Ammon's horn (tissue), 1 donor: ENCODE measurements around the gene ADH7.
A peak's percentile ranks its signal among the peaks of the same experiment; 100 is the strongest.
"Not testable (repeated sequence)": the region's sequence is repeated elsewhere in the genome, so short reads cannot be mapped to it uniquely, and the experiment has no call there.

Experiments used
- DNase-seq: peaks from one replicate; pipeline ENCODE4 v3.0.0-alpha.2; 2016; ENCODE audit warnings: low spot score

ADH7 gene

DNA sequence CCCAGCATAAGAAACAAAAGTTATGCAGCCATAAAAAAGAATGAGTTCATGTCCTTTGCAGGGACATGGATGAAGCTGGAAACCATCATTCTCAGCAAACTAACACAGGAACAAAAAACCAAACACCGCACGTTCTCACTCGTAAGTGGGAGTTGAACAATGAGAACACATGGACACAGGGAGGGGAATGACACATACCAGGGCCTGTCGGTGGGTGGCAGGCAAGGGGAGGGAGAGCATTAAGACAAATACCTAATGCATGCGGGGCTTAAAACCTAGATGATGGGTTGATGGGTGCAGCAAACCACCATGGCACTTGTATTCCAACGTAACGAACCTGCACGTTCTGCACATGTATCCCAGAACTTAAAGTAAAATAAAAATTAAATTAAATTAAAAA, 19.4 kb downstream of the ADH7 start:
- peak; percentile 14 for DNase-seq

DNA sequence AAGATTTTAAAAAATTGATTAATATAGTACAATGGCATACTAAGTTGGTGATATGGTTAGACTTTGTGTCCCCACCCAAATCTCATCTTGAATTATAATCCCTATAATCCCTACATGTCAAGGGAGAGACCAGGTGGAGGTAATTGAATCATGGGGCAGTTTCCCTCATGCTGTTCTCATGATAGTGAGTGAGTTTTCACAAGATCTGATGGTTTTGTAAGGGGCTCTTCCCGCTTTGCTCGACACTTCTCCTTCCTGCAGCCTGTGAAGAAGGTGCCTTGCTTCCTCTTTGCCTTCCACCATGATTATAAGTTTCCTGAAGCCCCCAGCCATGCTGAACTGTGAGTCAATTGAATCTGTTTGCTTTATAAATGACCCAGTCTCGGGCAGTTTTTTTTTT, 20.2 kb downstream of the ADH7 start:
- not testable (repeated sequence) for DNase-seq

DNA sequence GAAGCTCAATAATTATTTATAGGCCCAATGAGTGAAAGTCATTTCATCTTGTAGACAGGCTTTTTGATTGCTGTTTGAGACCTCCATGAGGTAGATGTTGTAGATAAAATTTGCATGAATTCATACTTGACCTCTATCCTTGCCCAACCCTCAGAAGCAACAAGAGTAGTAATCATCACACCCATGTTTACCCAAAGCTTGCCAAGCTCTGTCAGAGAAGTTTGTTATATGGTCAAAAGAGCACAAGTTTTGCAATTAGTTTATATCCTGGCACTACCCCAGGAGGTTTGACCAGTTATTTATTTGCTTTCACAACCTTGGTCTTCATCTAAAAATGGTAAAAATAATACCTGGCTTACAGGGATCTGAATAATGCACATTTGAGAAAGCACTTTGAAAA, 20.7 kb downstream of the ADH7 start:
- DNase-seq: no peak

DNA sequence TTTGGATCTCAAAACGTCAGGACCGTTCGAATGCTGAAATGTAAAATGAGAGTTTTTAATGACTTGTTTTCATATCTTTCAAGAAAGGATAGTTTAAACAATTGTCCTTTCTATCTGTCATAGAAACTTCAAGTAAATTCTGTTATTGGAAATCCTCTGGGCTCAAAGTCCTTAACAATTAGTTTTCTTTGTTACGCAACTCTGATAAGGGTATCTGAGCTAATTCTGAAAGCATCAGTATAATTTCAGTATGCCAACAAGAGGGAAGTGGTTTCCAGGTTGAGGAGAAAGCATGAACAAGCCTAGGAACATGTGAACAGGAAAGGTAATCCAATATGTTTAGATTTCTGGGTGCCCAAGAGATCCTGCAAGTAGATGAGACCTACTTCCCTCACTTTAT, 22.0 kb downstream of the ADH7 start:
- DNase-seq: no peak

DNA sequence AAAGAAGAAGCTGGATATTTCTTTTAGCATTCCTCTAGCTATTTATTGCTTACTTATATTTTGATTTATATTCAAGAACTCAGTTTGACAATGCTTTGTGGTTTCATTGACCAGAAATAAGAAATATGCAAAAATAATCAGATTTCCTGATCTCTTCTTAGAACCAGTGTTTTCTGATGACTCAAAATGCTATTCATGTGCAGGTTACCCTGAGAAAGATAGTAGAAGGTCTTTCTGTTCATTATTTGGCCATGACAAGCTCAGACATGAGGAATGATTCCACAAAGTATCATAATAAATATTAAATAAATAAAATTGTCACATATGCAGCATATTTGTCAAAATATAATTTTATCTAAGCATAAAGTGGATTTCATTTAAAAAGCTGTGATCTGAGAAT, 24.1 kb downstream of the ADH7 start:
- no peak for DNase-seq

DNA sequence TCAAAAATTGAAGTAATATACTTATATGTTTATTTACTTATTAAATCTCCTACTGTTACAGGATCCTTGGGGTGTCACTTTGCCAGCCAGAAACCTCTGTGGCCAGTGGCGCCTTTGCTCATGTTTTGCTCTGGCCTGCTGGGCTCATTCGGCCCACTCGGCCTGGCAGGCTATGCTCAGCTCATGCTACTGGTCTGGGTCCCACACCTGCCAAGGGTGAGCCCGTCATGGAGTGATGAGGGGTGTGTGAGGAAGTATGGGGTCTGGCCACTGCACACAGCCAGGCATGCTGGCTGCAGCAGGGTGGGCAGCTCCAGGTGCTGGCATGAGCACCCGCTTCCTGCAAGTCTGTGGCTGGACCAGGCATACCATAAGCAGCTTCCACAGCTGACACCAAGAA, 25.1 kb downstream of the ADH7 start:
- DNase-seq: no peak

DNA sequence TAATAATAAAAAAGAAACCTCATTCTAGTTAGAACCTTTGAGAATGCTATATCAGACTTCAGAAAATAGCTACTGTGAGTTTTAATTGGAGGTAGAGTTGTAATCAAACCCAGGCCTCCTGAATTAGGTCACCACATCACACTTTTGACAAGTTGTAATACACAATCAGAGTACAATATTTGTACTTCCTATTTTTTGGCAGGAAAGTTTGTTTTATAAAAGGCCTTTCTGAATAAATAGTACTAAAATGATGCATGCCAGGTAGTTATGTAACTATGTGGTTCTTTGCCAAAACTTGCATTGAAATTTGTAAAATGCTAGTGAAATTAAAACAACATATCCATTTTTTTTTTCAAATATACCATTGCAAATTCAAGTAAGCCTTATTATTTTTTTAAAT, 26.8 kb downstream of the ADH7 start:
- no peak for DNase-seq

DNA sequence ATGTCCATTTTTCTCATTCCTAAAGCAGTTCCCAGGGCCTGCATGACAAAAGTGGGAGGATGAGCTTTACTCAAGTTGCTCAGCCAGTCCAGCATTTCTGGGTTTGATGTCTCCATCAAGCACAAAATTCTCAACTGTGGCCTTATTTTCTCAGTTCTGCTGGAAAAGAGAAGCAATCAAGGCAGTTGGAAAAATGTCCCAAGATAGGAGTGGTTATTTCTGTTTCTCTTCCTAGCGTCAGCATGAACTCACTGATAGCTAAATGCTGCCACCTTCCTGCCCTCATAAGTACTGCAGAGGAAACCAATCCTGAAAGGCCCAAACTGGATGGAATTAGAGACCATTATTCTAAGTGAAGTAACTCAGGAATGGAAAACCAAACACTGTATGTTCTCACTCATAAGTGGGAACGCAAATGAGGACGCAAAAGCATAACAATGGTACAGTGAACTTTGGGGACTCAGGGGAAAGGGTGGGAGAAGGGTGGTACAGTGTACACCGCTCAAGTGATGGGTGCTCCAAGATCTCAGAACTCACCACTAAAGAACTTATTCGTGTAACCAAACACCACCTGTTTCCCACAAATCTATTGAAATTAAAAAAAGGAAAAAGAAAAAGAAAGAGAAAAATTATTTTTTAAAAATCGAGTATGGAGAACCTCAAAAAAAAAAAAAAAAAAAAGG, 29.6 kb downstream of the ADH7 start:
- DNase-seq: peak; percentile 83

DNA sequence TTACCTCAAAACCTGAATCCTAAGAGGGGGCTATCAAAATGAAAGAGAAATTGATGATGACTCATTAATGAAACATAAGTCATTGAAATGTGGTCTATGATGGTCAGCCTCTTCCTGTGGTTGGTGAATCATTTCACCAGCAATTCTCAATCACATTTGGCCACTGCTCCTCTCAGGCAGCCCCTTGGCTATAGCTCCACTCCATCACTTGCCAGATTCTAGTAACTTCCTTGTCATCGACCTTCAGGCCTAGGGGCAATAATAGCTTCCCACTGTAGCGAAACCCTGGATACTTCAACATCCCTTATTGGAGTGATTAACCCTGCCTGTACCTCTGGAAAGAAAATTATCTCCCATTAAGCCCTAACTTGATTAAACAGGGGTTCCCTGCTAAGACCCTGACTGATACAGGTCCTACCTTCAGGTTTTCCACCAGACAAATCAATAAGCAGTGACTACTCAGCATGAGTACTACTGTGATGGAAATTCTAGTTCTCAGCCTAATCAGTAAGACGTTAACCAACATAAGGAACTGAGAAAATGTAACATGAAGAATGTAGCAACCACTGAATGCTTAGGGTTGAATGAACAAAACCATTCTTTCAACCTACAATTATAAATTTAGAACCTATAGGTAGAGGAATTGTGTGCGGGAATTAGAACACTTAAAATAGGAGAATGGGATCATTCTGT, 30.4 kb downstream of the ADH7 start:
- no peak for DNase-seq

DNA sequence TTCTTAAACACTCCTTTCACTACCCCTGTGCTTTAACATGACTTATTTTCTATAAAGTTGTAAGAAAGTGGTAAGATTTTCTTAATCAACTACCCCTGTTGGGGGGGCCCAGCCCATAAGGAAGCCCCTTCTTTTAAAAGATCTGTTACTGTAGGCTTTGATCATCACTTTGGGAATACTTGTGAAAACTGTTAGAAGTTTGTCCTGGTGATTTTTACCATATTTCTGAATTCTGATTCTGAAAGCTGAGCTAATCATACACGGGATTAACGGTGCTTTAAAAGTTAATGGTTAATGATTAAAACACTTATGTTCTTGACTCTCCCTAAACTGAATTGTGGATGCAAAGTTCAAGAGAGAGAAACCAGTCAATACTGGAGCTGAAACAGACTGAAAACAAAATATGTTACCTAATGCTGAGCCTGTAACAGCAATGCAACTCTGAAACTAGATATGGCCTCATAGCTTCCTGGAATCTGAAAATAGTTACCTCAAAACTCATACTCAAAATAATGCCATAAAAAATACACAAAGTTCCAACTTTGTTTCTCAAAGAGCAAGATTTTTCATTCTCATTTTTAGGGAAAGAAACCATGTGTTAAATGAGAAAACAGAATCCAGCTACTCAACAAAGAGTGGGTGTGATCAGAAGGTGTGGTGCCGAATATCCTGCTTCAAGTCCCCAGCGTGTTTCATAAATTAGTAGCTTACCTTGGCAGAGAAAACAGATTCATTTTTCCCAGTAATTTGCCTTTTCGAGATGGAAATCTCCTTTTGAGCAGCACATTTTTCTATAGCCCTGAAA, 31.6 kb downstream of the ADH7 start:
- DNase-seq: no peak

DNA sequence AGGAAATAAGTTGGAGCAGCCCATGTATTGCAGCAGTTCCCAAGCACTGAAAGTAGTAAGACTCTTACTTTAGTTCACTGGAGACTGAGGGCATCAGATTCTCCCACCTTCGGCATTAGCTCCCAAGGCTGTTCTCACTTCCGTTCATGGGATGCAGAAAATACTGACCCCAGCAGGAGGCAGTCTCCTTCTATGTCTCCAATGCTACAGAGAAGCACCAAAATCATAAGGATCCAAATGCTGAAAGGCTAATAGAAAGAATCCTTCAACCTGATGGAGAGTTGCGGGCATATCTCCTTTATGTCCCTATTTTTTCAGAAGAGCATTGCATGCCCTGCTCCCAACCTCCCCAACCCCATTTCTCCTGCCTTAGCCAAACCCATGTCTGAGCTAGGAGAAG, 32.4 kb downstream of the ADH7 start:
- no peak for DNase-seq

DNA sequence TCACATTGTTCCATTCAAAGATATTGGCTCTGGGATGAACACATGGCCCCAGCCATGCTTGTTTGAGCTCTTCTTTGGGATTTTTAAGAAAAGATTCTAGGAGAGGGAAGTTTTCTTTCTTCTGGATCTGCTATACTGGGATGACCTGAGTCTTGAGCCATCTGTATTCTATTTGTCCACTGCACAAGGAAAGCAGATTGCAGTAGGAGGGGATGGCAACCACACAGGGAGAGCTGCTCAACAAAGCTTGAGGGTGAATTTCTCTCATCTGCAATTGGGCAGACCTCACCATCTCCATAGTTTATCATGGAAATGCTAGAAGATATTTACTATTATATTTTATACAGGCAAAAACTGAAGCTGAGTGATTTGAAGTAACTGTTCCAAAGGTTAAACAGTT, 34.3 kb downstream of the ADH7 start:
- DNase-seq: no peak

DNA sequence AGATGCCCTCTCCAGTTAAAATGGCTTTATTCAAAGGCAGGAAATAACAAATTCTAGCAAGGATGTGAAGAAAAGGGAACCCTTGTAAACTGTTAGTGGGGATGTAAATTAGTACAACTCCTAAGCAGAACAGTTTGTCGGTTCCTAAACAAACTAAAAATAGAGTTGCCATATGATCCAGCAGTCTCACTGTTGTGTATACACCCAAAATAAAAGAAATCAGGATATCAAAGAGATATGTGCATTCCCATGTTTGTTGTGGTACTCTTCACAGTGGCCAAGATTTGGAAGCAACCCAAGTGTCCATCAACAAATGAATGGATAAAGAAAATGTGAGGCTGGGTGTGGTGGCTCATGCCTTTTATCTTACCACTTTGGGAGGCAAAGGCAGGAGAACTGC, 36.1 kb downstream of the ADH7 start:
- DNase-seq: no peak

DNA sequence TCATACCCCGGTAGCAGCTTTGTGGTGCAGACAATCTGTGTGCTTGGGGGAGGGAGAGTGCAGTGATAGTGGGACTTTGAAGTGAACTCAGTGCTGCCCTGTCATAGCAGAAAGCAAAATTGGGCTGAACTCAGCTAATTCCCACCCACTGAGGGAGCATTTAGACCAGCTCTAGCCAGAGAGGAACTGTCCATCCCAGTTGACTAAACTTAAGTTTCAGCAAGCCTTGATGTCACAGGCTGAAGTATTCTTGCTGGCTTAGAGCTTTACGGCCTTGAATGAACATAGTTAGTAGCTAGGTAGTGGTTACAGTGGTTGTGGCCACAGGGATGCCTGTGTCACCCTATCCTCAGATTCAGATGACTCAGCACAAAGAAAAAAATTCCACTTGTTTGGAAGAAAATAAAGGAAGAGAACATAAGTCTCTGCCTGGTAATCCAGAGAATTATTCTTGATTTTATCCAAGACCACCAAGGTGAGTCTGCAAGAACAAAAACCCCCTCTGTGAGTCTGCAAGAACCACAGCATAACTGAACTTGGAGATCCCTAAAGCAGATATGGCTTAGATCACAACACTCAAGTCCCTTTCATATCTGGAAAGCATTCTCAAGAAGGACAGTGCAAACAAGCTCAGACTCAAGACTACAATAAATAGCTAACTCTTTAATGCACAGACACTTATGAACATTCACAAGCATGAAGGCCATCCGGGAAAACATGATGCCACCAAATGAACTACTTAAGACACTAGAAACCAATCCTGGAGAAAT, 39.4 kb downstream of the ADH7 start:
- DNase-seq: no peak

DNA sequence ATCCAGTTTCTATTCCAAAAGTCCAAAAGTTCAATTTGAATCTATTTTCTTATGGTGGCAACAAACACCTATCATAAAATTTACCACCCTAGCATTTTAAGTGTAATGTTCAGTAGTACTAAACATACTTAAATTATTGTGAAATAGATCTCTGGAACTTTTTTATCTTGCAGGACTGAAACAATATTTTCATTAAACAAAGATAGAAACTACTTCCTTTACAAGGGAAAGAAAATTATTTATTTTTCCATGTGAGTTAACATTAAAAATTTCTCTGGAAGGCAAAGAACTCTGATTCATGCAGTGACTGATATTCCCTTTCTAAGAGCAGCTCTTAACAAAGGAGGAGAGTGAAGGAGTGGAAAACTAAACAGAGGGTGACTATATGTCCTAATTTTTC, 40.2 kb downstream of the ADH7 start:
- DNase-seq: no peak

DNA sequence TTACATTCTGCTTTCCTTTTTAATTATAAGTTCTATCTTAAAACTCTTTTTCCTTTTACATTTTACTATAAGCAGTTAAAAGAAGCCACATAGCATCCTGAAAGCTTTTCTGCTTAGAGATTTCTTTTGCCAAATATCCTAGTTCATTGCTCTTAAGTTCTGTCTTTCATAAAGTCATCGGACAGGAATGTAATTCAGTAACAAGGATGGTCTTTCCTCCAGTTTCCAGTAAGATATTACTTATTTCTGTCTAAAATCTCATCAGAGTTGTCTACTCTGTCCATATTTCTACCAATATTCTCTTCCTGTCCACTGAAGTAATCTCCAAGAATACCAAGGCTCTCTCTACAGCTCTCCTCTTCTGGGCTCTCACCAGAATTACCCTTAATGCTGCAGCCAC, 45.1 kb downstream of the ADH7 start:
- DNase-seq: no peak

DNA sequence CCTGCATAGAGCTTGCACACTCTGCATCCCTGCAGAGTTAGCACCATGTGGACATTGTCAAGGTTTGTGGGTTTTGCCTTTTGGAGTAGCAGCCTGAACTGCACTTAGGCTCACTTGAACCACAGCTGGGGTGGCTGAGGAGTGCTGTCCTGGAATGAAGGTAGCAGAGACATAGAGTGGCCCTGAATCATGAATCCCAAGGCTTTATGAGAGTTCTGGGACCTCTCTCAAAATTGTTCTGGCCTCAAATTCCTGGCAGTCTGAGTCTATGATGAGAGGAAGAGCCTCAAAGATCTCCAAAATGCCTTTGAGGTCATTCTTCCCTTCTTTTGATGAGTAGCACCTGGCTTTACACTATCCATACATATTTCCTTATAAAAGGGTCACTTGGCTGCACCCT, 45.5 kb downstream of the ADH7 start:
- DNase-seq: no peak

DNA sequence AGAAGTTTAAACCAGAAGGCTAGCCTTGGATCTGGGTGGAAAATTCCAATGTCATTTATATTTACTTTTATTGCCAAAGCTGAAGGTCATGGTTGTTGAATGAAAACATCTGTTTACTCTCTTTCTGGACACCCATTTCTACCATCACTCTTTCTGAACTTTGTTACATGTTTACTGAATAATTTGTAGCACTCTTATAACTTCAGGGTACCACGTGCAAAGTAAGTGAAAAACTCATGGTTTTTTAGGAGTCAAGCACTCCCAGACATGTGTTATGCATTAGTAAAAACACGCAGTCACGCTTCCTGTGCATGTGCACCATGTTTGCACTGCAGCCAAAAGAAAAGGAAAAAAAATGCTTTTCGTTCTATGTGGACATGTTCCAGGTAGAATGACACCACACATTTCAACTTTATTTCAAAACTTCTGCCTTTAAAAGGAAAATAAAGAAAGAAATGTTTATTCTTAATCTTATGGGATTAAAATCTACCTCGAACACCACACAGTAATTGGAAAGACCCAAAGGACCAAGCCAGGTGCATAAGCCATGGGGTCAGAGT, 51.2 kb downstream of the ADH7 start:
- DNase-seq: no peak

DNA sequence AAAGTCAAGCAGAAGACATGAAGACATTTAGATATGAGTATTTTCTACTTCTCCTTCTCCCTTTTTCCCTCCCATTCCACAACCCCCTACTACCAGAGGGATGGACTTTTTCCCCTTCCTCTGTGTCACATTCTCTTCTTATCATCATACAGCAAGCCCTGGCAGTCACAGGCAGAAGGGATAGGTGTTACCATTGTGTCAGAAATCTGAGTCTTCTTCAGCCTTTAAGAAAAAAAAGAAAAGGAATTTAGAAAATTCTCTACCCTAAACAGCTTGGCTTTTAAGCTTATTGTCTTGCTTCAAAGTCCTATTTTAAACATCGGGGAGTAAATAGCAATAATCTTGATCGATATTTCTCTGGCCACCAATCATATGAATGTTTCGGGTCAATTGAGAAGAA, 51.7 kb downstream of the ADH7 start:
- no peak for DNase-seq

DNA sequence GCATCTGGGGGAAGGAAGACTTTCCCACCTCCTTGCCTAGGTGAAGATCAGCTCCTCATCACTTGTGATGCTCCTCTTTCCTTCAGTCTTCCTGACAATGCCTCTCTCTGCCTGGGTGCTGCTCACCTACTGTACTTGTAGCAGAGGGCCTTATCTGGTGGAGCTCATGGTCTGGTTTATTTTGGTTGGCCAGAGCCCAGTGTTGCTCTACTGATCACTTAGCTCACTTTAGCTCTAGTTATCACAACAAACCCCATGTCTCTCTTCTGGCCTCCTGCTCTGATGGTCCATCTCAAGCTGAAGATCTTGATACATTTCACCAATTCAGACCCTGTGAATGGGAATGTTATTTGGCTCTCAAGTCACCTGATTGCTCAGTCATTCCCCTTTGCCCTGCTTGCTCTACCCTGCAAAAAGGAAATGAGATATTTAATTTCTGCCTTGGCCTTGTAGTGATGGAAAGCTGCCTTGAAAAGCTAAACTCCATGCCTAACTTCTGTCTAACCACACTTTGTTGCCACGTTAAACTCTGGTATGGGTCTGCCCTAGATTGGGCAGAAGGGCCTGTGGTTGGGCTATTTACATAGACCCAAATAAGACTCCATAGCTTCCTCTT, 52.3 kb downstream of the ADH7 start:
- no peak for DNase-seq

DNA sequence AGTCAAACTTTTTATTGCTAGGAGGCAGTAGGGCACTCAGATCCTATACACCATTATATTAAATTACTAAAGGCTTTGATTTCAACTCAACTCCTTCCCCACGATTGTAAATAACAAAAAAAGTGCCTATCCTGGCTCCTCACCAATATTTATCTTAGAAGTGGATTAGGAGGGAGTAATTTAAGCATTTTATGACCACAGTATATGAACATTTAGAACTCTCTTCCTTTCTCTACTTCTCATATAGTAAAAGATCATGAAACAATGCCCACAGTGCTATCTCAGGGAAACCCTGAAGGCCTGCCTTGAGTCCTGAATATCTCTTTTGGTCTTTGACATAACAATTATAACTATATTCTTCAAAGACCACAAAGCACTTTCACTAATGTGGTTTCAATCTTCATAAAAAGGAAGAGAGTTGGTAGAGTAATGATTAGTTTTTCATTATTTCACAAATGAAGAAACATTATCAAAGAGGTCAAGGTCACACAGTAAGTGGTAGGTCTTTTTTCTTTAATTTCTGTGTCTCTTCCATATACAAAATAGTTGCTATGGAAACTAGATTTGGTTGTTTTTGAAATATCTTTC, 53.5 kb downstream of the ADH7 start:
- no peak for DNase-seq
